HG03280 (cell line): ENCODE data around the gene ATP13A1.
"Not testable (repeated sequence)": the region's sequence is repeated elsewhere in the genome, so short reads cannot be mapped to it uniquely, and the experiment has no call there.

Experiments used
- ATAC-seq: cut with Tn5 transposase; IDR thresholded peaks from one replicate; pipeline ENCODE4 v1.9.1; 2021; ENCODE audit warnings: mild to moderate bottlenecking, moderate library complexity; ENCODE audit not compliant: unreplicated experiment

Gene ATP13A1

DNA sequence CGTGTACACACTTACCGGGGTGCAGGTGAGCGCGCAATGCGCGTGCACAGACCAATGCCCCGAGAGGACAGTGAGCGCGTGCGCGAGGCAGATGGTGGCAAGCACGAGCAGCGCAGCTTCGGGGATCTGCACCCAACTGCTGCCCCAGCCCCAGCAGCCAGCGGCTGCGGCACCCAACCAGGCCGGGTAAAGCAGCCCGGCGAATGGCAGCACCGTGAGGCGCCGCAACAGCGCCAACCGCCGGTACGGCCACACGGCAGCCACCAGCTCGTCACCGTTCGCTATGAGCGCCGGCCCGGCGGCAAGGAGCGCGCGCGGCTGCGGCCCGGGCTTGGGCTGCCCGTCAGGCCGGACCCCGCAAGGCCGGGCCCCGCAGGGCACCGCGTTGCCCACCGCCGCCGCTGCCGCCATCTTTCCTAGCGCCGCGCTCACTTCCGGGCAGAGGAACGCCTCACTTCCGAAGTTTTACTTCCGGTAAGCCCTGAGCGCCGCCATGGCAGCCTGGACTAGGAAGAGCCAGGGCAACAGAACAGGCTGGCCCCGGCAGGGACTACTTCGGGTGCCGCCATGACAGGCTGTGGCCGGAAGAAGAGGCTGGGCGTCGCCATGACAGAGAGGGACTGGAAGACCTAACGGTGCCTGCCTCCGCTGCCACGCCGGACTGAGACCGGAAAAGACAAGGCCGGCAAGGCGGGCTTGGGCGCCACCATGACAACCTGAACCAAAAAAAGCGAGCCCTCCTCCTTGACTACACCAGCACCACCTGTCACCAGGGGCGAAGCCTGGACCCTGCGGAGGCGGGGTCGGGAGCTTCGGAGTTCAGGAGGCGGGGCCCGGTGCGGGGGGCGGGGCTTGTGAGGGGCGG lies at the start of gene ATP13A1:
ATP13A1 (minus strand) TSS at position 421 of the 865 bp plus-strand sequence; CDS start at position 411, 10 bp downstream.
- ATAC-seq = peak; percentile 70

DNA sequence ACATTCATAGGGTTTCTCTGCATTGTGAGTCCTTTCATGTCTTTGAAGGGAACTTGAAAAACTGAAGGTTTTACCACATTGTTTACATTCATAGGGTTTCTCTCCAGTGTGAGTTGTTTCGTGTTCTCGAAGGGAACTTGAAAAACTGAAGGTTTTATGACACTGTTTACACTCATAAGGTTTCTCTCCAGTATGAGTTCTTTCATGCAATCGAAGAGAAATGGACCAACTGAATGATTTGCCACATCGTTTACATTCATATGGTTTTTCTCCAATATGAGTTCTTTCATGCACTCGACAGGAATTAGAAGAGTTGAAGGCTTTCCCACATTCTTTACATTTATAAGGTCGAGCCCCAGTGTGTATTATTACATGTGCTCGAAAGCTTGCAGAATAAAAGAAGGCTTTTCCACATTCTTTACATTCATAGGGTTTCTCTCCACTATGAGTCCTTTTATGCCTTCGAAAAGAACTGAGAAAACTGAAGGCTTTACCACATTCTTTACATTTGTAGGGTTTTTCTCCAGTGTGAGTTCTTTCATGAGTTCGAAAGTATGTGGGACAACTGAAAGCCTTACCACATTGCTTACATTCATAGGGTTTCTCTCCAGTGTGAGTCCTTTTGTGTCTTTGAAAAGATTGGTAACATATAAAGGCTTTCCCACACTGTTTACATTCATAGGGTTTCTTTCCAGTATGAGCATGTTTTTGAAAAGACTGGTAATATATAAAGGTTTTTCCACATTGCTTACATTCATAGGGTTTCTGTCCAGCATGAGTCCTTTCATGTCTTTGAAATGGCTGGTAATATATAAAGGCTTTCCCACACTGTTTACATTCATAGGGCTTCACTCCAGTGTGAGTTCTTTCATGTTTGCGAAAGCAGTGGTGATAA lies 48.7 kb upstream of the ATP13A1 start:
- no peak for ATAC-seq

DNA sequence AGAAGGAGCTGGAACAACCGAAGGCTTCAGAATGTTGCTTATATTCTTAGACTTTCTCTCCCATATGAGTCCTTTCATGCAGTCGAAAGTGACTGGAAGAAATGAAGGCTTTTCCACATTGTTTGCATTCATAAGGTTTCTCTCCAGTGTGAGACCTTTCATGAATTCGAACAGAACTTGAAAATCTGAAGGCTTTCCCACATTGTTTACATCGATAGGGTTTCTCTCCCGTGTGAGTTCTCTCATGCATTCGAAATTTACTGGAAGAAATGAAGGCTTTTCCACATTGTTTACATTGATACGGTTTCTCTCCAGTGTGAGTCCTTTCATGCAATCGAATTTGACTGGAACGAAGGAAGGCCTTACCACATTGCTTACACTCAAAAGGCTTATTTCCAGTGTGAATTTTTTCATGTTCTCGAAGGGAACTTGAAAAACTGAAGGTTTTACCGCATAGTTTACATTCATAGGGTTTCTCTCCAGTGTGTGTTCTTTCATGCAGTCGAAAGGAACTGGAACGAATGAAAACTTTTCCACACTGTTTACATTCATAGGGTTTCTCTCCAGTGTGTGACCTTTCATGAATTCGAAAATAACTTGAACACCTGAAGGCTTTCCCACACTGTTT lies 47.9 kb upstream of the ATP13A1 start:
- ATAC-seq = no peak

DNA sequence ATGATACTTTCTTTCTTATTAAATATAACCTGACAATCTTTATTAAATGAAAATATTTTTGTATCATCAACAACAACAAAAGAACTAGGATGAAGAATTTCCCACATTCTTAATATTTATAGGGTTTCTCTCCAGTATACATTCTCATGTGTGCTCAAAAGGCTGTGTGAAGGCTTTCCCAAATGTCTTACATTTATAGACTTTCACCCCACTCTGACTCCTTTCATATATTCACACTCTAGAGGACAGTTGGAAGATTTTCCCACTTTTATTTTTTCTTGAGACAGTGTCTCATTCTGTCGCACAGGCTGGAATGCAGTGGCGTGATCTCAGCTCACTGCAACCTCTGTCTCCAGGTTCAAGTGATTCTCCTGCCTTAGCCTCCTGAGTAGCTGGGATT lies 47.0 kb upstream of the ATP13A1 start:
- no peak for ATAC-seq

DNA sequence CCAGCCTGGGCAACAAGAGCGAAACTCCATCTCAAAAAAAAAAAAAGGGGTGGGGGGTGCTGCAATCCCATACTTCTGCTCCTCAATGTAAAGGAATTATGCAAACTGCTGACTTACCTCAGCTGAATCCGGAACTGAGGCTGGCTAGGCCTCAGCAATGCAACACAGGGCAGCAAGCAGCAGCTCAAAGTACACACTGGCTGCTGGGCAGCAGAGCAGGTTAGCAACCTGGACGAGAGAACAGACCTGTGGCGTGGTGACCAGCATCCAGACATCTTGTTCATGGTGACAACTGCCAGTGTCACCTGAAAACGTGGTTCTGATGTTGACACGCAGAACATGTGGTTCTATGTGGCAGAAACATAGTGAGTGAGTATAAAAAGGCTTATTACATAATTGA lies 41.4 kb upstream of the ATP13A1 start:
- ATAC-seq = no peak

DNA sequence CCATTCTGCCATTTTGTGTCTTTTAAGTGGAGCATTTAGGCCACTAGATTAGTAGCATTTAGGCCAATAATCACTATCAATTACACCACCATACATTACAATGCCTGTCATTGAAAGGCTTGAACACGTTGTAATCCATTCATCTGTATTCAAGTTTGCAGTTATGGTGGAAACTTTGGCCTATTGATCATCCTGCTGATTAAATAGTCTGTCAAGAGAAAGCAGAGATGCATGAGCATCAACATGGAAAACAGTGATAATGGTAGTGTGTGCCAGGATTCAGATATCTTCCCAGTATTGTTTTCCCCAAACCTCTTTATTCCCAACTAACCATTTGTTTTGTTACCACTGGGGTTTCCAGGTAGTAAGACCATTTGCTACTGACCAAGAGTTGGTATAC lies 37.0 kb upstream of the ATP13A1 start:
- ATAC-seq = not testable (repeated sequence)

DNA sequence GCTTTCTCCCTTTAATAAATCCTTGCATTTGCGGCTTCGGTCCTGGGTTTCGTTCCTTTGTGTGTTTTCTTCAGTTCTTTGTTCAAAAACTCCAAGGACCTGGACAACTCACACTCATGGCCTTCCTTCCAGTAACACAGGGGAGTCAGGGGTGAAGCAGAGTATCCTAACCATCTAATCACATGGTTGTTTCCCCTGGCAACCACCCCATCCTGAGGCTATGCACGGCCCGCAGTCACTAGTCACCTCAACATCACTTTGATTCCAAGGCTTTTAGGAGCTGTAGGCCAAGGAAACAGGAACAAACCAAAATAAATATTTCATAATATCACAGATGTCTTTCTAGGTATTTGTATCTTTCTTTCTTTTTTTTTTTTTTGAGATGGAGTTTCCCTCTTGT lies 34.1 kb upstream of the ATP13A1 start:
- ATAC-seq = no peak

DNA sequence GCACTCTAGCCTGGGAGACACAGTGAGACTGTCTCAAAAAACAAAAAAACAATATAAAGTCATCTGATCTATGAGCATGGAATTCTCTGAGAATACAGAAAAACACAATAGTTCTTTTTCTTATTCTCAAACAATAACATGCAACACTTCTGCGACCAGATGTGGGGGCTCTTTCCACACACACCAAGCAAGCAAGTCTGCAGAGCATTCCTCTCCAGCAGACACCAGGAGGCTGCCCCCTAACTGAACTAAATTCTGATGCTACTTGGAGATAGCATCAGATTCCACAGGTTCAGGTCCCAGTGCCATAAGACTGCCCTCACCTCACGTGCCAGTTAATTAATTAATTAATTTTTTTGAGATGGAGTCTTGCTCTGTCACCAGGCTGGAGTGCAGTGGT lies 32.9 kb upstream of the ATP13A1 start:
- ATAC-seq = no peak

DNA sequence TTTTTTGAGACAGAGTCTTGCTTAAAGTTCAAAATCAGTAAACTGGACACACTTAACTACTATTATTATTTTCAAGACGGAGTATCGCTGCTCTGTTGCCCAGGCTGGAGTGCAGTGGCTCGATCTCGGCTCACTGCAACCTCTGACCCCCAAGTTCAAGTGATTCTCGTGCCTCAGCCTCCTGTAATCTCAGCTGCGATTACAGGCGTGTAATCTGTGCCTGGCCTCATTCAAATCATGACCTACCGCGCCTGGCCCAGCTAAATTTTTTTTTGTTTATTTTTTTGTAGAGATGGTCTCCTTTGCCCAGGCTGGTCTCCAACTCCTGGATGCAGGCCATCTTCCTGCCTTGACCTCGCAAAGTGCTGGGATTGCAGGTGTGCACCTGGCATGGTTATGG lies 28.2 kb upstream of the ATP13A1 start:
- ATAC-seq = no peak

DNA sequence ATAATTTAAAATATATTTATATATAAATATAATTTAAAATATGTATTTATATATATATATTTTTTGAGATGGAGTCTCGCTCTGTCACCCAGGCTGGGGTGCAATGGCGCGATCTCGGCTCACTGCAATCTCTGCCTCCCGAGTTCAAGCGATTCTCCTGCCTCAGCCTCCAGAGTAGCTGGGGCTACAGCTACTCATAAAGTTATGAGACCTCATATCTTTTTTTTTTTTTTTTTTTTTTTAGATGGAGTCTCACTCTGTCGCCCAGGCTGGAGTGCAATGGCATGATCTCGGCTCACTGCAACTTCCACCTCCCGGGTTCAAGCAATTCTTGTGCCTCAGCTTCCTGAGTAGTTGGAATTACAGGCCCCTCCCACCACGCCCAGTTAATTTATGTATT lies 25.5 kb upstream of the ATP13A1 start:
- not testable (repeated sequence) for ATAC-seq

DNA sequence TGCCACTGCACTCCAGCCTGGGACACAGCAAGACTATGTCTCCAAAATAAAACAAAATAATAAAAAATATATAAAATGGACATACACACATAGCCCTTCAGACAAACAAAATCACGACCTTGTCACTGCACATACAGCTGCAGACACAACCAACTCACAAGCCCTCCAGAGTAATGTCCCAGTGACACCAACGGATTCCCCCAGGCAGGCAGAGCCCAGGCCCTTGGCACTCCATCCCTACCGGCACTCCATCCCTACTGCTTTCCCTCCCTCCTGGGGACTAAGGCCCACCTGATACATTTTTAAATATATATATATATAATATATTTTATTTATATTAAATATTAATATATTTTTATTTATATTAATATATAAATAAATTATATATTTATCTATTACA lies 23.6 kb upstream of the ATP13A1 start:
- no peak for ATAC-seq

DNA sequence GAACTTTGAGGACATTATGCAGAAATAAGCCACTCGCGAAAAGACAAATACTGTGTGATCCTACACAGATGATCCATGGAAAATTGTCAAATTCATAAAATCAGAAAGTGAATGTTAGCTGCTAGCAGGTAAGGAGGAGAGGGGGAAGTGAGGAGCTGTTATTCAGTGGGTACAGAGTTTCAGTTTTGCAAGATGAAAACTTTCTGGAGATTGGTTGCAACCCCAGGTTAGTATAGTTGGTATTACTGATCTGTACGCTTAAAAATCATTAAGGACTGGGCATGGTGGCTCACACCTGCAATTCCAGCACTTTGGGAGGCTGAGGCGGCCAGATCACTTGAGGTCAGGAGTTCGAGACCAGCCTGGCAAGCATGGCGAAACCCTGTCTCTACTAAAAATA lies 23.1 kb upstream of the ATP13A1 start:
- ATAC-seq = no peak

DNA sequence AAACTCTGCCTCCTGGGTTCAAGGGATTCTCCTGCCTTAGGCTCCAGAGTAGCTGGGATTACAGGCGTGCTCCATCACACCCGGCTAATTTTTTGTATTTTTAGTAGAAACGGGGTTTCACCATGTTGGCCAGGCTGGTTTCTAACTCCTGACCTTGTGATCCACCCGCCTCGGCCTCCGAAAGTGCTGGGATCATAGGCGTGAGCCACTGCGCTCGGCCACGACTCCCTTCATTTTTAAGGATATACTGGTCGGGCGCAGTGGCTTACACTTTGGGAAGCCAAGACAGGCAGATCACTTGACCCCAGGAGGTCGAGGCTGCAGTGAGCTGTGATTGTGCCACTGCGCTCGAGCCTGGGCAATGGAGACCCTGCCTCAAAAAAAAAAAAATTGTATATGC lies 22.6 kb upstream of the ATP13A1 start:
- not testable (repeated sequence) for ATAC-seq

DNA sequence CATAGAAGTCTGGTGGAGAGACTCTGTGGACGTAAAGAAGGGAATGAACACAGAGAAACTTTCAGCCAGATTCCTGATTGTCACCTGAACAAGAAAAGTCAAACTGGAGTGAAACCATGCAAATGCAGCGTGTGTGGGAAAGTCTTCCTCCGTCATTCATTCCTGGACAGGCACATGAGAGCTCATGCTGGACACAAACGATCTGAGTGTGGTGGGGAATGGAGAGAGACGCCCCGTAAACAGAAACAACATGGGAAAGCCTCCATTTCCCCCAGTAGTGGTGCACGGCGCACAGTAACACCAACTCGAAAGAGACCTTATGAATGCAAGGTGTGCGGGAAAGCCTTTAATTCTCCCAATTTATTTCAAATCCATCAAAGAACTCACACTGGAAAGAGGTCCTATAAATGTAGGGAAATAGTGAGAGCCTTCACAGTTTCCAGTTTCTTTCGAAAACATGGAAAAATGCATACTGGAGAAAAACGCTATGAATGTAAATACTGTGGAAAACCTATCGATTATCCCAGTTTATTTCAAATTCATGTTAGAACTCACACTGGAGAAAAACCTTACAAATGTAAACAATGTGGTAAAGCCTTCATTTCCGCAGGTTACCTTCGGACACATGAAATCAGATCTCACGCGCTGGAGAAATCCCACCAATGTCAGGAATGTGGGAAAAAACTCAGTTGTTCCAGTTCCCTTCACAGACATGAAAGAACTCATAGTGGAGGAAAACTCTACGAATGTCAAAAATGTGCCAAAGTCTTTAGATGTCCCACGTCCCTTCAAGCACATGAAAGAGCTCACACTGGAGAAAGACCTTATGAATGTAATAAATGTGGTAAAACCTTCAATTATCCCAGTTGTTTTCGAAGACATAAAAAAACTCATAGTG lies 15.9 kb upstream of the ATP13A1 start:
- ATAC-seq = no peak

DNA sequence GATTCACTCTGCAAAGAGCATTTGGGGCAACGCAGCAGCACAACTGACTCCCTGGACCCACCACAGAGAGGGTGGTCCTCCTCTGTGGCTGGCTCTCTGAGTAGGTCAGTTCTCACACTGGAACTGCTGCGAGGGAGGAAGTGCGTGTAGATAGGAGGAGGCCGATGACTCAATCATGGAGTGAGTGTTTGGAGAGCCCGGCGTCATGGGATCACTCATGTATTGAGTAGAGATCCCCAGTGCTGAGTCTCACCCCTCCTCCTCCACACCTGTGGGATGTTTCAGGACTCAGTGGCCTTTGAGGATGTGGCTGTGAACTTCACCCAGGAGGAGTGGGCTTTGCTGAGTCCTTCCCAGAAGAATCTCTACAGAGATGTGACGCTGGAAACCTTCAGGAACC lies 14.1 kb upstream of the ATP13A1 start:
- ATAC-seq = no peak

DNA sequence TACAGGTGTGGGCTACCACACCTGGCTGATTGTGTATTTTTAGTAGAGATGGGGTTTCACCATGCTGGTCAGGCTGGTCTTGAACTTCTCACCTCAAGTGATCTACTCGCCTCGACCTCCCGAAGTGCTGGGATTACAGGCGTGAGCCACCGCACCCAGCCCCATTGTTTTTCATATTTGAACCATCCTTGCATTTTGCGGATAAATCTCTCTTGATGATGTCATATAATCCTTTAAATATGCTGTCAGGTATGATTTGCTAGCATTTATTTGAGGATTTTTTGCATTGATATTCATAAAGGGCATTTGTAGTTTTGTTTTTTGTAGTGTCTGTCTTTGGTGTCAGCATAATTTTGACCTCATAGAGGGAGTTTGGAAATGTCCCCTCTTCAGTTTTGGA lies 10.8 kb upstream of the ATP13A1 start:
- ATAC-seq = no peak

DNA sequence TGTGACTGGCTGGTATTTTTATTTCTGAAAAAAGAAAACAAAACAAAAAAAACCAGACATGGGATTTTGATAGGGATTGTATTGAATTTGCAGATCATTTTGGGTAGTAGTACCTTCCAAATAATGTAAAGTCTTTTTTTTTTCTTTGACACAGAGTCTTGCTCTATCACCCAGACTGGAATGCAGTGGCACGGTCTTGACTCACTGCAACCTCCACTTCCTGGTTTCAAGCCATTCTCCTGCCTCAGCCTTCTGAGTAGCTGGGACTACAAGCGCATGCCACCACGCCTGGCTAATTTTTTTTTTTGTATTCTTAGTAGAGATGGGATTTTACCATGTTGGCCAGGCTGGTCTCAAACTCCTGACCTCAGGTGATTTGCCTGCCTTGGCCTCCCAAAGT lies 9.3 kb upstream of the ATP13A1 start:
- ATAC-seq = no peak

DNA sequence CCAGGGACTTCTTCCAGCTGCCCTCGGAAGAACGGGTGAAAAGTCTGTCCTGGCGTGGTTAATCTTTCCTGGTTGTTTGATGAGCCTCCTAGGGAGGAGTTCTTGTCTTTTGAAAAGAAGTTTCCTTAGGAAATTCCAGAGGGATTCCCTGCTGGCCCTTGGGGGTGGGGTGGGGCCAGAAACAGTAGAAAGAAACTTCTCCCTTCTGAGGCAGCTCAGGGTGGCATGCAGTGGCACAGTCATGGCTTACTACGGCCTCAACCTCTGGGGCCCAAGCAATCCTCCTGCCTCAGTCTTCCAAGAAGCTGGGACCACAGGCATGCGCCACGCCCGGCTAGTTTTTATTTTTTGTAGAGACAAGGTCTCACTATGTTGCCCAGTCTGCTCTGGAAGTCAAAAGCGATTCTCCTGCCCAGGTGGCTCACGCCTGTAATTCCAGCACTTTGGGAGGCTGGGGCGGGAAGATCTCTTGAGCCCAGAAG lies 6.6 kb upstream of the ATP13A1 start:
- ATAC-seq = no peak

DNA sequence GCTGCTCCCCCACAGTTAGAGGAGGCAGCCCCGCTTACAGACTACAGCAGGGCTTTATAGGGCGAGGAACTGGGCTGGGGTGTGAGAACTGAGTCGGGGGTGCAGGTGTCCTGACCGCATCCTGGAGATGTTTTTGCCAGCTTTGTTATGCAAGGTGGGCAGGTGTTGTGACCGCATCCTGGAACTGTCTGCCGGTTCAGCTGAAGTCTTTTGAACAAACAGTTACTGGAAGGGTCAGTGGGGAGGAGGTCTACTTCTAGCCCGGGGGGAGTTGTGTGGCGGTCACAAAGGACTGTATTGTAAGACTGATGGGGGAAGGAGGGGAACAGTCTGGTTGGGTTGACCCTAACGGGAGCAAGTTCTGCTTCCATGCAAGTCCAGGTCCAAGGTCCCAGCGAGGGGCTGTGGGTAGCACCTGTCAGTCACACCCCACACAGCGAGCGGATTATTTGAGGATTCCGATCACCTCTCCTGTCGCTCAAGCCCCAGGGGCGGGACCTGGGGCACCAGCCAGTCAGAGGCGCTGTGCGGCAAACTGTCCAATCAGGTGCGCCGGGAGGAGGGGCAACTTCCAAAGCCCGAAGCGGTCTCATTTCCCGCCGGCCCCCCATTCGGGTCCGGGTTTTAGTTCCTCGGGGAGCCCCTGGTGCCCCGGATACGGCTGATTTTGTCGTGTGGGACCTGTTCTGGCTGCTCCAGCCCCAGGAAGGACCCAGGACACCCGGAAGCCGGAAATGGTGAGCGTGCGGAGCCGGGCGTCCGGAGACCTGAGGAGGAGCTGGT lies 4.9 kb upstream of the ATP13A1 start, which contains the start of gene ZNF101:
ZNF101 (plus strand) TSS at position 610 of the 783 bp plus-strand sequence; CDS start at position 735, 125 bp downstream.
- peak; percentile 68 for ATAC-seq
